Fibroblast of the aortic adventitia (primary cell): ENCODE data around the gene NEDD4L. TPM values are rescaled to one million over a fixed set of nuclear protein-coding genes. Genes with fewer than 3 reads are reported as not detected.

Experiments used
- DNase-seq: peaks from one replicate; pipeline ENCODE4 v3.0.0-alpha.2; 2010; ENCODE audit warnings: low read depth
- H3K4me3 ChIP-seq: 2 replicates; pipeline ENCODE4 v1.5.1; 2011; ENCODE audit warnings: low read depth, mild to moderate bottlenecking, control low read depth, low read length, moderate library complexity
- CTCF ChIP-seq: IDR thresholded peaks from 2 replicates; pipeline ENCODE4 v1.5.1; 2011; ENCODE audit warnings: mild to moderate bottlenecking, low read length, control low read depth, inconsistent platforms; ENCODE audit not compliant: insufficient read depth
- total RNA-seq: library from RNA; depleted of rRNA; stranded (reverse); fragments of >200 nt; gene quantifications from 2 replicates; pipeline ENCODE4 v1.2.3, GENCODE V29; 2012; ENCODE audit warnings: low replicate concordance

NEDD4L gene
- total RNA-seq, 1 donor, result 22.2 TPM

- no peak for TF ChIP-seq CTCF
Observed at GRCh38 chr18:58025205-58025604, 18.8 kb upstream of the NEDD4L start.

GRCh38 chr18:58025733-58026132 lies 18.3 kb upstream of the NEDD4L start:
- DNase-seq, result no peak
- TF ChIP-seq CTCF, result no peak
- no peak overlapping the region for H3K4me3 ChIP-seq

More at GRCh38 chr18:58025205-58025604, 18.8 kb upstream of the NEDD4L start:
- no peak overlapping the region for H3K4me3 ChIP-seq
- DNase-seq, result no peak

GRCh38 chr18:58026395-58026794 lies 17.6 kb upstream of the NEDD4L start:
- no peak for TF ChIP-seq CTCF
- no peak for DNase-seq
- no peak overlapping the region for H3K4me3 ChIP-seq

- DNase-seq, result no peak
- H3K4me3 ChIP-seq, result no peak overlapping the region
- no peak for TF ChIP-seq CTCF
Observed at GRCh38 chr18:58026857-58027256, 17.2 kb upstream of the NEDD4L start.

GRCh38 chr18:58027341-58027740 lies 16.7 kb upstream of the NEDD4L start:
- H3K4me3 ChIP-seq, result no peak overlapping the region
- DNase-seq, result no peak
- TF ChIP-seq CTCF, result no peak

- no peak overlapping the region for H3K4me3 ChIP-seq
- no peak for DNase-seq
- TF ChIP-seq CTCF, result no peak
Observed at GRCh38 chr18:58028109-58028784, 15.8 kb upstream of the NEDD4L start.

GRCh38 chr18:58032233-58032632 lies 11.8 kb upstream of the NEDD4L start:
- no peak for TF ChIP-seq CTCF
- H3K4me3 ChIP-seq, result no peak overlapping the region
- DNase-seq, result no peak
